VCaP (cell line): Measurements from ENCODE around the gene UGT1A5.

Experiments used
- H3K27ac ChIP-seq: fragments of 450-650 bp; 2 replicates; pipeline ENCODE4 v1.5.1; 2017
- TF ChIP-seq, protein P1 (sequence below): fragments of 450-650 bp; conservative IDR thresholded peaks from 2 replicates; pipeline ENCODE4 v1.5.1; 2017; ENCODE audit warnings: mild to moderate bottlenecking, moderate library complexity

Gene UGT1A5

DNA sequence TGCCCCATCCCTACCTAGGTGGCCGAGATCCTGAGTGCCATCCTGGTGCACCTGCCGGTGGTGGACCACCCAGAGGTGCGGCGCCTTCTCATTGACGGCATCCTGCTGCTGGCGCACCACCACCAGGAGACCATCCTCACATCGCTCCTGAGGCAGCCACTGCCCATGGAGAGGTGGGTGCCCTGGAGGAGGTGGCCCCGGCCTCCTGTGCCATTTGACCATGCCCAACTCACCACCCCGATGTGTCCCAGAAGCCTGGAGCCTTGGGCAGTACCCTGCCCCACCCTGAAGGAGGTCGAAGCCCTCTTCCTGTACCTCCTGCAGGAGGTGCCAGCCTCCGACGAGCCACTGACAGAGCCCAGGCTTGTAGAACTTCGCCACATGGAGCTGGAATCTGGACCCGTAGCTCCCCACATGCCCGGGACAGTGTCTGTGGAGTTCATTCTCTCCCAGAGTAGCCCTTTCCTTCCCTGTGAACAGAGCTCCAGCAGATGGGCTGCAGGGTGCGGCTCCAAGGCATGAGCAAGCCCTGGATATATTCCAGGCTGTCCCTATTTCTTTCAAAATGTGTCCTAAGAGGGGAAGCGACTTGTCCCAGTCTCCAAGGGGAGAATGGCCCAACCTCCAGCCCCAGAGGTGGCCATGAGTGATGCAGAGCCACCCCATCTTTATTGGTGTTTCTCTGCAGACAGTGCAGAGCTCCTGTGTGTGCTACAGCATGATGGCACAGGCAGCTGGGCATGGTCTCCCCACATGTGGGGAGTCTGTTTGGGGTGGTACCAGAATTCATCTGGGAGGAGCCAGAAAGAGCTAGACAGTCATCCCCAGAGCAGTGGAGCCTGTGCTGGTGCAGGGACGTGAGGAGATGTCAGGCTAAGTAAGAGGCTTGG is 107.4 kb downstream of the UGT1A5 start:
- no peak overlapping the region for H3K27ac ChIP-seq
- TF ChIP-seq, protein P1, sequence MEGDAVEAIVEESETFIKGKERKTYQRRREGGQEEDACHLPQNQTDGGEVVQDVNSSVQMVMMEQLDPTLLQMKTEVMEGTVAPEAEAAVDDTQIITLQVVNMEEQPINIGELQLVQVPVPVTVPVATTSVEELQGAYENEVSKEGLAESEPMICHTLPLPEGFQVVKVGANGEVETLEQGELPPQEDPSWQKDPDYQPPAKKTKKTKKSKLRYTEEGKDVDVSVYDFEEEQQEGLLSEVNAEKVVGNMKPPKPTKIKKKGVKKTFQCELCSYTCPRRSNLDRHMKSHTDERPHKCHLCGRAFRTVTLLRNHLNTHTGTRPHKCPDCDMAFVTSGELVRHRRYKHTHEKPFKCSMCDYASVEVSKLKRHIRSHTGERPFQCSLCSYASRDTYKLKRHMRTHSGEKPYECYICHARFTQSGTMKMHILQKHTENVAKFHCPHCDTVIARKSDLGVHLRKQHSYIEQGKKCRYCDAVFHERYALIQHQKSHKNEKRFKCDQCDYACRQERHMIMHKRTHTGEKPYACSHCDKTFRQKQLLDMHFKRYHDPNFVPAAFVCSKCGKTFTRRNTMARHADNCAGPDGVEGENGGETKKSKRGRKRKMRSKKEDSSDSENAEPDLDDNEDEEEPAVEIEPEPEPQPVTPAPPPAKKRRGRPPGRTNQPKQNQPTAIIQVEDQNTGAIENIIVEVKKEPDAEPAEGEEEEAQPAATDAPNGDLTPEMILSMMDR, result no peak

- H3K27ac ChIP-seq, result no peak overlapping the region
These were observed 108.0 kb downstream of the UGT1A5 start for GRCh38 chr2:233820774-233821105.

GRCh38 chr2:233821196-233821595 is 108.5 kb downstream of the UGT1A5 start:
- TF ChIP-seq, protein P1, result no peak
- no peak overlapping the region for H3K27ac ChIP-seq

More at GRCh38 chr2:233820774-233821105, 108.0 kb downstream of the UGT1A5 start:
- TF ChIP-seq, protein P1, result no peak

GRCh38 chr2:233821709-233822100 is 109.0 kb downstream of the UGT1A5 start:
- TF ChIP-seq, protein P1, result no peak
- H3K27ac ChIP-seq, result no peak overlapping the region

GRCh38 chr2:233822101-233822771 is 109.5 kb downstream of the UGT1A5 start:
- TF ChIP-seq, protein P1, result no peak
- no peak overlapping the region for H3K27ac ChIP-seq
